GM19193 (cell line): Measurements from ENCODE around the gene SMARCB1.

Experiments used
- POLR2A ChIP-seq: IDR thresholded peaks from 4 replicates; pipeline ENCODE4 v1.6.1; 2011; ENCODE audit not compliant: insufficient read depth, insufficient read length; ENCODE audit errors: extremely low read depth

SMARCB1 gene

DNA sequence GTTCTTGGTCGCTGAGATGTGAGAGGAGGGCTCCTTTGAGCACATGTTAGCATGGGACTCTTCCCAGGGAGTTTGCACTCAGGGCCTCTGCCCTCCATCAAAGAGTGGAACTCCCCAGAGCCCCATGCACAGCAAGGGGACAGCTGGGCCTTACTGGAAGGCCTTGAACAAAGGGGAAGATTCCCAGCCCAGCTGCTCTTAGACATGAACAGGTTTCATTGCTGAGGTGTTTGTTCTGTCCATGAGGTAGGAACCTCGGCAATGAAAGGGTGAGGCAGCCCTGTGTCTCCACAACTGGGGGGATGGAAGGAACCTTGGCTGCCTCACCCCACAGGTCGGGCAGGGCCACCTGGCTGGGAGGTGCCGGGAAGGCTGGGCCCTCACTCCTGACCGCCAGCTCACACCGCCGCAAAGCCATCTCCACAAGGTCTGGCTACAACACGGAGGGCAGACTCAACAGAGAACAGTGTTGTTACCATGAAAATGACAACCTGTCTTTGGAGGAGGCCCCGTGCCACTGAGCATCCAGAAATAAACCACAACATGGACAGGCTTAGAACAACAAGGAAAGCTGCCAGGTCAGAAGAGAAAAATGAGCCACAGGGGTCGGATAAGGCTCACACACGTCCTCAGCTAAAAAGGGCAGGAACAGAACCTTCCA is 48.8 kb downstream of the SMARCB1 start:
- no peak for TF ChIP-seq POLR2A

DNA sequence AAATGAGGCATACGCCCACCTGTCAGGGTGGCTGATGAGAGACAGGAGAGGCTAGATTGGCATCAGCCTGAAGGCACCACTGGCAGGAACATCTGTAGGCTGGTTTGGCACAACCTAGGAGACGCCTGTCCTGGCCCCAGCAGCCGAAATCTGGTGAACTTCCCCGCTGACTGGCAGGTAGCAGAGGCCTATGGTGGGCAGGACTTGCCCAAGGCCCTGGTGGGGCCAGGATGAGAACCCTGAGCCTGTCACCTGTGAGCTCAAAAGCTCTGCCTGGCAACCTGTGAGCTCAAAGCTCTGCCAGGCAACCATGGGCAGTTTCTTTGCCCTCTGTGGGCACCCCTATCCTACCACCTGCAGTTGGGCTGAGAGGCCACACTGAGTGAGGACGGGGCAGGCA is 49.5 kb downstream of the SMARCB1 start:
- TF ChIP-seq POLR2A, result no peak

DNA sequence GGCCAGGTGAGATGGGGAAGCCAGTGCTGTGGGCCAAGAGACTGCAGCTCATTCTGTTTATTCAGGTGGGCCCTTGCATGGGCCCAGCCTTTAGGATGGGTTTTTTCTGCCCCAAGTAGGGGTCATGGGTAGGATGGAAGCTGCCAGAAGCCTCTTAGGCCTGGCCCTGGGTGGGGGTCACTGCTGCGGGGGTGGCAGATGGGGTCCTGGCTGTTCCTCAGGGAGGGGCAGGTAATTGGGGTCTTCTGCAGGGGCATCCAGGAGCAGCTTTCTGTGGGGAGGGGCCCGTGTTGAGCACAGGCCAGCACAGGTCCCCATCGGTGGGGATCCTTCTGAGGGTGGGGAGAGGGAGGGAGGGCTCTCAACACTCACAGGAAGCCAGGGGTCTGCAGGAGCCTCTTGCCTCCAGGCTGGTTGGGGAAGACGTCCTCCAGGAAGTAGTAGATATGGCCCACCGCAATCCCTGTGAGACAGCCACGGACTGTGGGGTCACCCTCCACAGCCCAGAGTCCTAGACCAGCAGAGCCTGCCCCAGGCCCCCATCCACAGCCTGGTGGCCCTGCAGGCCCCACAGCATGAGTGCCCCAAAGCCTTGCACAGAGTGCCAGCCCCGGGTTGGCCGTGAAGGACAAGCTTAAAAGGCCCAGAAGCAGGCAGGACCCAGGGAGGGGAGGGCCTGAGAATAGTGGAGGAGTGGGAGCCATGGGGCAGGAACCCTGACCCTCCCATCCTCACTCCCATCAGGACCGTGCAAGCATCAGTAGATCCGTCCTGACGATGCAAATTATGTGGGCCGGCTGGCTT is 50.1 kb downstream of the SMARCB1 start:
- no peak for TF ChIP-seq POLR2A

DNA sequence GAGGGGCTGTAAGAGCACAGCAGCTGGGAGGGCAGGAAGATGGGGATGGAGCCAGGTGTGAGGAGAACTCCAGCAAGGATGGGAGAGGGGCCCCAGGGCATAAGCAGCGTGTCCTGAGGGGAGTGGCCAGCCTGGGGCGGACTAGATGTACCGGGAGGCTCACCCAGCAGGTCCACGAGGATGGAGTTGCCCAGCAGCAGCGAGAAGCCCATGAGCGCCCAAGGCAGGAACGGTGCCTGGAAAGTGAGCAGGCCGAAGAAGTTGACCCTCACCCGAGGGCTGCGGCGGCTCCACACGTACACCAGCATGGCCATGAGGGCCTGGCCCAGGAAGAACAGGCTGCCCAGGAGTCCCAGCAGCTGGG is 50.7 kb downstream of the SMARCB1 start:
- no peak for TF ChIP-seq POLR2A

DNA sequence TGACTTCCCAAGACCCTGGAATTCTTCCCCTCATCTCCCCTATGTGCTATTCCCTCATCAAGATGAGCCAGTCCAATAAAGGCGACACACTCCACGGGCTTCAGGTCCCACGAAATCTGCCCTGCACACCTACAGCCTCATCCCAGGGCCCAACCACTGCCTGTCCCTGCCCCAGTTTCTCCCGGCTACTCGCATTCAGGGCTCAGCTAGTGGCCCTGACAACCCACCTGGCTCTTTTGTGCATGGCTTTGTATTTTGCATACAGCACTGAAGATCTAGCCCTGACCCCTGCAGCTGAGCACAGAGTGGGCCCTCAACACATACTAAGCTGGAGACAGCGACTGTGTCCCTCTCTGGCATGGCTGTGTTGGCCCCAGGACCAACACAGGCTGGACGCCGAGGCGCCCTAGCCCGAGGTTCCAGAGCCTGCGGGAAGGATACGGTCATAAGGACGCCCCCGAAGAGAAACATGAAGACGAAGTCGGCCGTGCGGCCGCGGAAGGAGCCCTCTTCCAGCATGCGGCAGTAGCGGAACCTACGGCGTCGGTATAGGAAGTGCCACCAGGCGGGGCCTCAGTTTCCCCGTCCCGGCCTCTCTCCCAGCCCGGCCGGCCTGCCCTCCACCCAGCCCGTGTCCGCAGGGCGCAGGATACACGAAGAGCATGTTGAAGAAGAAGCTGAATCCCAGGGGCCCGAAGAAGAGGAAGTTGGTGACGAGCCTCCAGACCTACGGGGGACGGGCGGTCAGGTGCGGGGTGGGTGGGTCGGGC is 51.3 kb downstream of the SMARCB1 start:
- TF ChIP-seq POLR2A, result no peak

DNA sequence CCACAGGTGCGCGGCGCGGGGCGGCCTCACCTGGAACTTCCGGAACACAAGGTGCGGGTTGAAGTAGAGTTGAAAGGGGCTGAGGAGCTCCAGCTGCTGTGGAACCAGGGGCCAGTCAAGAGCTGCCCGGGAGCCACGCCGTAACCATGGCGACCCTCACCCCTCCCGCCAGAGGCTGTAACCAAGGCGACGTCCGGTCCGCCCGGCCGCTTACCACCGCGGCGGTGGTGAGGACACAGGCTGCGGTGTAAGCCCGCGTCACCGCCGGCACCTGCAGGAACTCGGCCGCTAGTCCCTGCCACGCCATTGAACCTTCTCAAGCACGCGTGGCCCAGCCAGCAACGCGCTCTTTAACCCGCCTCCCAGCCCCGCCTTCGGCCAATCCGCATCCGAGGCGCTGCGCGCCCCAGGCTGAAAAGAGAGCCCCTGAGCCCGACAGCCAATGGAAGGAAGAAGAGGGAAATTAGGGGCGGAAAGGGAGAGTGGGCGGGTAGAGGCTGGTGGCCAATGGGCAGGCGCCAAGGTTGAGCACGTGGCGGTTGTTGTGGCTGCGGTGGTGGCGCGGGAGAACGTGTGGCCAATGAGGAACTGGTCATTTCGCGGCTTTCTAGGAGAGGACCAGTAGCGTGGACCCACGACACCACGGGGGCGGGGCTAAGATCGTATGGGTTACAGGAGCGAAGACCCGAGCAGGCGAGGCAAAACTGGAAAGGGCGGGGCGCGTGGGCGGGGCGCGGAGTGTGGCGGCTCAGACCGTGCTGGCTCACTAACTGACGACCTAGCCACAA is 52.1 kb downstream of the SMARCB1 start, which contains the start of gene DERL3:
TSS of gene DERL3 (minus strand) at position 326 of the 788 bp plus-strand sequence. CDS start at position 307, 19 bp downstream.
- peak; percentile 34 for TF ChIP-seq POLR2A

DNA sequence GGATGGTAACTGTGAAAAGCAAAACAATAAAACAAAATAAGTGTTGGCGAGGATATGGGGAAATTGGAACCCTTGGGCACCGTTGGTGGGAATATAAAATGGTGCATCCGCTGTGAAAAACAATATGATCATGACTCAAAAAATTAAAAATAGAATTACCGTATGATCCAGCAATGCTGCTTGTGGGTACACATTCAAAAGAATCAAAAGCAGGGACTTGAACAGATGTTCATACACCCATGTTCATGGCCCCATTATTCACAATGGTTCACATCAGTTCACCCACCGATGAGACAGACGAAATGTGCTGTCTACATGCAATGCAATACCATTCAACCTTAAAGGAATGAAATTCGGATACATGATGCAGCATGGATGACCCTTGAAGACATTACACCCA is 53.3 kb downstream of the SMARCB1 start:
- no peak for TF ChIP-seq POLR2A

DNA sequence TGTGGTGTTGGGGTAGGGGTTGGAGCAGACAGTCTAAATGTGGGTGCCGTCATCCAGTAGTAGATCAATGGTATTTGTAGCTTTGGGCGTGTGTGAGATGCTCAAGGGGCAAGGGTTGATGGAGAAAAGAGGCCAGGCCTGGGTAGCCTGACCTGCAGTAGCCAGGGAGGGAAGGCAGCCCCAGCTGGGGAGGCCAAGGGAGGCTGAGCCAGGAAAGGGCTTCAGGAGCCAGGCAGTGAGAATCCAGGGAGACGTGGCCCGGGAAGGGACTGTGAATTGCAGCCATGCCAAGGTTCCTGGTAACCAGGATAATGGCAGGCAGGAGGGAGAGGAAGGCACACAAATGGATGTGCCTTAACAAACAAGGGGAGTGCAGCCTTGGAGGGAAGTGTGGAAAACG is 54.5 kb downstream of the SMARCB1 start:
- TF ChIP-seq POLR2A, result no peak

DNA sequence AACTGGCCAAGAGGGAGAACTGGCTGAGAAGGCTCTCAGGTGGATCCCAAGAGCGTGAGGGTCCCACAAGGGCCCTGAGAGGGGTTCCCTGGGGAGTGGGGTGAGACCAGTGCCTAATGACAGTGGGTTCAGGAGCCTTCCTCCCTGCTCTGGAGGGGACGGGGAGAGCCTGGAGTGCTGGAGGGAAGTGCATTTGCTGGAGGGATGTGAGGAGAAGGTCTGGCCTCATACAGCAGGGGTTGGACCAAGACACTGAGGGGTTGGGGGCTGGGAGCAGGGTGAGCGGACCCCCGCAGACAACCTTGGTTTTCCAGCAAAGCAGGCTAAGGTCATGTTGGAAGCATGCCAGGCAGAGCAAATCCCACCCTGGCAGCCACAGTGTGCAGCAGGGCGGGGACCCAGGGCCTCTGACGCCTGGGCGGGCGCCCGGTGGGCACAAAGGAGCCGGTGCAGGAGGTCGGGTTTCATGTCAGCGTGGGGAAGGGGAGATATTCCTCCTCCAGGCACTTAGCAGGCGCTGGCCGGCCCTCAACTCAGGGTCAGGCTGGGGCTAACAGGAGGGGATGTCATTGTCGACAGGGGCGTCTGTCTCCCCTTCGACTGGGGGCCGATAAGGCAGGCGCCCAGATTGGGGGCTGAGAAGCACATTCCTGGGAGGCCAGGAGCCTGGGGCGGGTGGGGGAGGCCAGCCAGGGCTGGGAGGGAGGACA is 55.1 kb downstream of the SMARCB1 start:
- TF ChIP-seq POLR2A, result no peak

DNA sequence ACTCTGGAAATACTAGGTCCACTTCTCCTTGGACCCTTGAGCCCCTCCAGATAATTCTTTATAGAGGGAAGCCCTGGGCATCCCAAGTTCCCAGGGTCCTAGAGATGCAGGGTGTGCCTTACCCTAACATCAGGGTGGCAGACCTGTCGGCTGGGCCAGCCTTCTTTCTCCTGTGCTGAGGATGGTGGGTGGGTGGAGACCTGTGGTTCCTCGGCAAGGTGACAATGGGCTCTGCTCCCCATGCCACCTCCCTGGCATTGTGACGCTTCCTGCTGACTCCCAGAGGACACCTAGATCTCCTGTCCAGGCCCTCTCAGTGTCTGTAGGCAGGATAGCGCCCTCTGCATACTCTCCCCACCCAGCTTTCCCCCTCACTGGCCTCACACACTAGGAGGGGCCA is 55.8 kb downstream of the SMARCB1 start:
- no peak for TF ChIP-seq POLR2A

DNA sequence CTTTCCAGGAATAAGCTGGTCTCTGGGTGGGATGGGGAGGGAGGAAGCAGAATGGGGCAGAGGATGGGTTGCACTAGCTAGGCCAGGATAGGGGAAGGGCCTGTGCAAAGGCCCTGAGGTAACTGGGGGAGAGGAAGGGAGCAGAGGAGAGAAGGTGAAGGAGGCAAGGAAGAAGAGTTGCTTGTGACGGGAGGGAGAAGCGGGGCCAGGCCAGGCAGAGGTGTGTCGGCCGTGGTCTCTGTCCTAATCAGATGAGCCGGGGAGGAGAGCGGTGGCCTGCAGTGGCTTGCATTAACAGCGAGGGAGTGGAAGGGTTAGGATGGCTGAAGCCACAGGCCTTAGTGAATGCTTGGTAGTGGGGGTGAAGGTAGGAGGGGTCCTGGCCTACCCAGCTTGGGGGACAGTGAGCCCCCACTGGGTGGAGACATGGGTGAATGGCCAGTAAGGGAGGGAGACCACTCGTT is 58.0 kb downstream of the SMARCB1 start:
- no peak for TF ChIP-seq POLR2A

DNA sequence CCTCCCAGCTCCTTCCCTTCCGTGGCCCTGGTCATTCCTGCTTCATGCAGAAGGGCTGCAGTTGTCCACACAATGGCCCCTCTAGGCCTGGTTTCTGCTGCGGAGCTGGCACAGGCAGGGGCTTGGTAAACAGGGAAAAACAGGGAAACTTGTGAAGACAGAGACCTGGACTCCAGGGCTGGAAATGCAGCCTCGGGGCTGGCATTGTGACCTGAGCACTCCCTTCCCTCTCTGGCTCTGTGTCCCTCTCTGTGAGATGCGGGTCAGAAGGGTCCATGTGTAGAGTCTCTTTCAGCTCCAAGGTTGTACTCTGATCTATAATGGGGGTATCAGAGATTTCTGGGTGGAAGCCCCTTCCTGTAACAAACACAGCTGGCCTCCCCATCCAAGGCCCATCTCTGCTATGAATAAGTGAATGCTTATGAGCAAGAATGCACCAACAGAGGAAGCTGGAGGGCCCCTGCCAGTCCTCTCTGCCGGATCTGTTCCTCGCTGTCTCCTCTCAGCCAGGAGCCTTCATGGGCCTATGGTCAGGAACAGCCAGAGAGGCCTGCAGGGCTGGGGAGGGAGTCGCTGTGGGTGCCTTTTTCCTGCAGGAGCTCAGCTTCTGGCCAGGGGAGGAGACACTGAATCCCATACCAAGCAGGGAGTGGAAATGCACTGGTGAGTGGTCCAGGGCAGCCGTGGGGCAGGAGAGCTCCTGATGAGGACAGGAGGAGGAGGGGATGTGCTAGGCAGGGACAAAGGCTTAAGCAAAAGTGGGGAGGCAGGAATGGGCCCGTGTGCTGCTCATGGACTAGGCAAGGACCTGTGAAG is 58.7 kb downstream of the SMARCB1 start:
- no peak for TF ChIP-seq POLR2A

DNA sequence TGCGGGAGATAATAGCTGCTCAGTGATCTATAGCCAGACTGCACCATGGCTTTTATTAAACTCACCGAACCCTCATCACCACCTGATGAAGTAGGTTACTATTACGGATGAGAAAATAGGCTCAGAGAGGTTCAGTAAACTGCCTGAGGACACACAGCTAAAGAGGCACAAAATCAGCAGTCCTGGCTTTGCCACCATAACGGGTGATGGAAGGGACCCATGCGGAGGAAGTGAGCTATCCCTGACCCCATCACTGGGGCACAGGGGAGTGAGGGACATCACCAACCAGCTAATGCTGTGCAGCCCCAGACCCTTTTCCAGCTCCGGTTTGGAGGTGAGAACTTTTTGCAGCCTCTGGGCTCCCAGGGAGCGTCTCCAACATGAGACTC is 59.3 kb downstream of the SMARCB1 start:
- no peak for TF ChIP-seq POLR2A
